GM18499 (cell line): Measurements from ENCODE around the gene PRKG1.

ENCODE experiments used
- ATAC-seq: cut with Tn5 transposase; IDR thresholded peaks from one replicate; pipeline ENCODE4 v1.9.1; 2021; ENCODE audit warnings: moderate number of reproducible peaks; ENCODE audit not compliant: insufficient read depth, unreplicated experiment

Gene PRKG1

GRCh38 chr10:51926337-51926736 lies 852.0 kb downstream of the PRKG1 start:
- ATAC-seq = no peak

- ATAC-seq = no peak
Measured at GRCh38 chr10:51928162-51928561, 853.9 kb downstream of the PRKG1 start.

- ATAC-seq = no peak
Measured at GRCh38 chr10:51932530-51932929, 858.2 kb downstream of the PRKG1 start.

GRCh38 chr10:51934373-51934772 lies 860.1 kb downstream of the PRKG1 start:
- ATAC-seq = no peak

GRCh38 chr10:51935341-51935740 lies 861.1 kb downstream of the PRKG1 start:
- ATAC-seq = no peak

GRCh38 chr10:51937308-51938140 lies 863.2 kb downstream of the PRKG1 start:
- no peak for ATAC-seq

- no peak for ATAC-seq
Measured at GRCh38 chr10:51950371-51950995, 876.2 kb downstream of the PRKG1 start.

GRCh38 chr10:51950996-51951555 lies 876.8 kb downstream of the PRKG1 start:
- no peak for ATAC-seq

GRCh38 chr10:51951601-51952000 lies 877.3 kb downstream of the PRKG1 start:
- ATAC-seq = no peak

GRCh38 chr10:51952056-51952455 lies 877.8 kb downstream of the PRKG1 start:
- ATAC-seq = no peak

GRCh38 chr10:51955696-51956095 lies 881.4 kb downstream of the PRKG1 start:
- ATAC-seq = no peak

- no peak for ATAC-seq
Measured at GRCh38 chr10:51956822-51957221, 882.5 kb downstream of the PRKG1 start.

GRCh38 chr10:51960494-51960895 lies 886.2 kb downstream of the PRKG1 start:
- no peak for ATAC-seq

GRCh38 chr10:51961401-51961800 lies 887.1 kb downstream of the PRKG1 start:
- ATAC-seq = no peak

GRCh38 chr10:51964630-51965029 lies 890.3 kb downstream of the PRKG1 start:
- no peak for ATAC-seq

GRCh38 chr10:51965451-51965850 lies 891.2 kb downstream of the PRKG1 start:
- no peak for ATAC-seq

- no peak for ATAC-seq
Measured at GRCh38 chr10:51972733-51973346, 898.6 kb downstream of the PRKG1 start.

GRCh38 chr10:51980752-51981151 lies 906.5 kb downstream of the PRKG1 start:
- no peak for ATAC-seq

- no peak for ATAC-seq
Measured at GRCh38 chr10:51981731-51982130, 907.4 kb downstream of the PRKG1 start.

- ATAC-seq = no peak
Measured at GRCh38 chr10:51983481-51983880, 909.2 kb downstream of the PRKG1 start.

- no peak for ATAC-seq
Measured at GRCh38 chr10:51985336-51985735, 911.0 kb downstream of the PRKG1 start.
